GM12878 (cell line): Measurements from ENCODE around the gene CNNM4. TPM values are rescaled to one million over a fixed set of nuclear protein-coding genes. Genes with fewer than 3 reads are reported as not detected.

Source experiments
- ATF7 ChIP-seq: fragments of 450-650 bp; IDR thresholded peaks from 2 replicates; pipeline ENCODE4 v1.6.1; 2016; ENCODE audit warnings: low read depth, mild to moderate bottlenecking
- FOXM1 ChIP-seq: IDR thresholded peaks from 2 replicates; pipeline ENCODE4 v1.6.1; 2012; ENCODE audit warnings: low read depth, mild to moderate bottlenecking, inconsistent platforms, low read length, moderate library complexity
- HDAC6 ChIP-seq: fragments of 200-600 bp; sonication (generic); IDR thresholded peaks from one replicate; pipeline ENCODE4 v1.8.0; 2017; ENCODE audit warnings: antibody characterized with exemption; ENCODE audit not compliant: unreplicated experiment
- MTA2 ChIP-seq: fragments of 450-650 bp; IDR thresholded peaks from 2 replicates; pipeline ENCODE4 v1.6.1; 2016; ENCODE audit warnings: low read depth, mild to moderate bottlenecking, moderate library complexity
- PML ChIP-seq: IDR thresholded peaks from 2 replicates; pipeline ENCODE4 v1.6.1; 2012; ENCODE audit warnings: low read length, inconsistent platforms
- SREBF2 ChIP-seq: IDR thresholded peaks from 2 replicates; pipeline ENCODE4 v1.6.1; 2012; ENCODE audit warnings: mild to moderate bottlenecking, low read length
- USF1 ChIP-seq: IDR thresholded peaks from 2 replicates; pipeline ENCODE4 v1.6.1; 2011; ENCODE audit warnings: borderline replicate concordance, low read depth, mild to moderate bottlenecking, moderate library complexity, mixed read lengths, low read length; ENCODE audit not compliant: insufficient read depth; ENCODE audit errors: extremely low read length
- polyA plus RNA-seq, 11 experiments: library from polyadenylated mRNA; depleted of rRNA in 4 of 11; unstranded in 6 of 11; stranded (reverse) in 5 of 11; fragments of >200 nt; fragmentation: Nextera tagmentation in 4 of 11; fragmentation: Illumina TruSeq in 1 of 11; extraction: Ambion mirVana in 4 of 11; extraction: Trizol in 1 of 11; gene quantifications; 1 replicate in 1 of 11; 2 replicates in 10 of 11; pipeline versions ENCODE4 v1.2.1 to v1.2.3, GENCODE V29; 2011 to 2016; ENCODE audit warnings: inconsistent platforms in 2 of 11, missing spikeins in 2 of 11, low read depth in 1 of 11
- total RNA-seq, 4 experiments: library from RNA; depleted of rRNA in 3 of 4; stranded (reverse); fragments of >200 nt in 3 of 4; fragmentation: Illumina TruSeq in 1 of 4; extraction: Trizol in 1 of 4; gene quantifications; 2 replicates each; pipeline versions ENCODE4 v1.2.1 to v1.2.3, GENCODE V29; 2013 to 2021
- TF ChIP-seq, protein P1 (sequence below): fragments of 450-650 bp; IDR thresholded peaks from 2 replicates; pipeline ENCODE4 v1.6.1; 2016; ENCODE audit warnings: mild to moderate bottlenecking, moderate library complexity, borderline replicate concordance
- TF ChIP-seq, protein P2 (sequence below): fragments of 150-350 bp; IDR thresholded peaks from 2 replicates; pipeline ENCODE4 v1.6.1; 2016; ENCODE audit warnings: low read depth, low read length
- TF ChIP-seq, protein P3 (sequence below): IDR thresholded peaks from 2 replicates; pipeline ENCODE4 v1.6.1; 2011; ENCODE audit warnings: borderline replicate concordance, low read depth, mild to moderate bottlenecking, moderate library complexity, low read length; ENCODE audit not compliant: insufficient read depth, poor library complexity, severe bottlenecking

CNNM4 gene
- total and polyA plus RNA-seq, 10 of the 15 experiments (the other 5 are each of a cell fraction or from before 2014, with no cell fraction given): 2.4 to 13.8 (median 8.1) TPM

DNA sequence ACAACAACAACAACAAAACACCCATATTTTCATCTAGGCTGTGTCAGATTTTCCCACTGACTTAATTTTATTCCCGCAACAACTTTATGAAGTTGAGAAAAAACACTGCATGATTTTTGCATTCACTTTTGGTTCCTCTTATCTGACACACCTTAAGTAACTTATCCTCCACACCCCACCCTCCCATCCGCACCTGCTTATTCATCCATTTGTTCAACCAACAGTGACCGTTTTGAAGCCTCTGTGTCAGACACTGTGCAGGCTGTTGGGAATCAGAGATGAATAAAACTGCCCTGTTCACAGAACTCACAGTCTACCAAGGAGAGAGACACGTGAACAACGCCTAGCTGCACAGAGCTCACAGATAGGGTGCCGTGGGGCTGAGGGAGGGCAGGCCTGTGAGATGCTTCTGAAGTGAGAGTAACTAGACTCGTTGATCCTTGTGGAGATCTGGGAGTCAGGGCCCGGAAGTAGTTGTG is 7.4 kb downstream of the CNNM4 start (continued):
- TF ChIP-seq, protein P1, sequence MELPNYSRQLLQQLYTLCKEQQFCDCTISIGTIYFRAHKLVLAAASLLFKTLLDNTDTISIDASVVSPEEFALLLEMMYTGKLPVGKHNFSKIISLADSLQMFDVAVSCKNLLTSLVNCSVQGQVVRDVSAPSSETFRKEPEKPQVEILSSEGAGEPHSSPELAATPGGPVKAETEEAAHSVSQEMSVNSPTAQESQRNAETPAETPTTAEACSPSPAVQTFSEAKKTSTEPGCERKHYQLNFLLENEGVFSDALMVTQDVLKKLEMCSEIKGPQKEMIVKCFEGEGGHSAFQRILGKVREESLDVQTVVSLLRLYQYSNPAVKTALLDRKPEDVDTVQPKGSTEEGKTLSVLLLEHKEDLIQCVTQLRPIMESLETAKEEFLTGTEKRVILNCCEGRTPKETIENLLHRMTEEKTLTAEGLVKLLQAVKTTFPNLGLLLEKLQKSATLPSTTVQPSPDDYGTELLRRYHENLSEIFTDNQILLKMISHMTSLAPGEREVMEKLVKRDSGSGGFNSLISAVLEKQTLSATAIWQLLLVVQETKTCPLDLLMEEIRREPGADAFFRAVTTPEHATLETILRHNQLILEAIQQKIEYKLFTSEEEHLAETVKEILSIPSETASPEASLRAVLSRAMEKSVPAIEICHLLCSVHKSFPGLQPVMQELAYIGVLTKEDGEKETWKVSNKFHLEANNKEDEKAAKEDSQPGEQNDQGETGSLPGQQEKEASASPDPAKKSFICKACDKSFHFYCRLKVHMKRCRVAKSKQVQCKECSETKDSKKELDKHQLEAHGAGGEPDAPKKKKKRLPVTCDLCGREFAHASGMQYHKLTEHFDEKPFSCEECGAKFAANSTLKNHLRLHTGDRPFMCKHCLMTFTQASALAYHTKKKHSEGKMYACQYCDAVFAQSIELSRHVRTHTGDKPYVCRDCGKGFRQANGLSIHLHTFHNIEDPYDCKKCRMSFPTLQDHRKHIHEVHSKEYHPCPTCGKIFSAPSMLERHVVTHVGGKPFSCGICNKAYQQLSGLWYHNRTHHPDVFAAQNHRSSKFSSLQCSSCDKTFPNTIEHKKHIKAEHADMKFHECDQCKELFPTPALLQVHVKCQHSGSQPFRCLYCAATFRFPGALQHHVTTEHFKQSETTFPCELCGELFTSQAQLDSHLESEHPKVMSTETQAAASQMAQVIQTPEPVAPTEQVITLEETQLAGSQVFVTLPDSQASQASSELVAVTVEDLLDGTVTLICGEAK: peak; percentile 88
- TF ChIP-seq, protein P2, sequence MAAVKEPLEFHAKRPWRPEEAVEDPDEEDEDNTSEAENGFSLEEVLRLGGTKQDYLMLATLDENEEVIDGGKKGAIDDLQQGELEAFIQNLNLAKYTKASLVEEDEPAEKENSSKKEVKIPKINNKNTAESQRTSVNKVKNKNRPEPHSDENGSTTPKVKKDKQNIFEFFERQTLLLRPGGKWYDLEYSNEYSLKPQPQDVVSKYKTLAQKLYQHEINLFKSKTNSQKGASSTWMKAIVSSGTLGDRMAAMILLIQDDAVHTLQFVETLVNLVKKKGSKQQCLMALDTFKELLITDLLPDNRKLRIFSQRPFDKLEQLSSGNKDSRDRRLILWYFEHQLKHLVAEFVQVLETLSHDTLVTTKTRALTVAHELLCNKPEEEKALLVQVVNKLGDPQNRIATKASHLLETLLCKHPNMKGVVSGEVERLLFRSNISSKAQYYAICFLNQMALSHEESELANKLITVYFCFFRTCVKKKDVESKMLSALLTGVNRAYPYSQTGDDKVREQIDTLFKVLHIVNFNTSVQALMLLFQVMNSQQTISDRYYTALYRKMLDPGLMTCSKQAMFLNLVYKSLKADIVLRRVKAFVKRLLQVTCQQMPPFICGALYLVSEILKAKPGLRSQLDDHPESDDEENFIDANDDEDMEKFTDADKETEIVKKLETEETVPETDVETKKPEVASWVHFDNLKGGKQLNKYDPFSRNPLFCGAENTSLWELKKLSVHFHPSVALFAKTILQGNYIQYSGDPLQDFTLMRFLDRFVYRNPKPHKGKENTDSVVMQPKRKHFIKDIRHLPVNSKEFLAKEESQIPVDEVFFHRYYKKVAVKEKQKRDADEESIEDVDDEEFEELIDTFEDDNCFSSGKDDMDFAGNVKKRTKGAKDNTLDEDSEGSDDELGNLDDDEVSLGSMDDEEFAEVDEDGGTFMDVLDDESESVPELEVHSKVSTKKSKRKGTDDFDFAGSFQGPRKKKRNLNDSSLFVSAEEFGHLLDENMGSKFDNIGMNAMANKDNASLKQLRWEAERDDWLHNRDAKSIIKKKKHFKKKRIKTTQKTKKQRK: no peak
- no peak for TF ChIP-seq PML
- TF ChIP-seq, protein P3, sequence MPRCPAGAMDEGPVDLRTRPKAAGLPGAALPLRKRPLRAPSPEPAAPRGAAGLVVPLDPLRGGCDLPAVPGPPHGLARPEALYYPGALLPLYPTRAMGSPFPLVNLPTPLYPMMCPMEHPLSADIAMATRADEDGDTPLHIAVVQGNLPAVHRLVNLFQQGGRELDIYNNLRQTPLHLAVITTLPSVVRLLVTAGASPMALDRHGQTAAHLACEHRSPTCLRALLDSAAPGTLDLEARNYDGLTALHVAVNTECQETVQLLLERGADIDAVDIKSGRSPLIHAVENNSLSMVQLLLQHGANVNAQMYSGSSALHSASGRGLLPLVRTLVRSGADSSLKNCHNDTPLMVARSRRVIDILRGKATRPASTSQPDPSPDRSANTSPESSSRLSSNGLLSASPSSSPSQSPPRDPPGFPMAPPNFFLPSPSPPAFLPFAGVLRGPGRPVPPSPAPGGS: no peak
- TF ChIP-seq SREBF2: no peak
- TF ChIP-seq ATF7: peak; percentile 37; the same call in 1 of the 2 replicates
- no peak for TF ChIP-seq FOXM1
- peak; percentile 25; the same call in 1 of the 2 replicates for TF ChIP-seq MTA2
- peak; percentile 28 for TF ChIP-seq USF1
- no peak for TF ChIP-seq HDAC6
